Heart left ventricle (tissue), 16 donors: ENCODE results near the gene POP5. TPM values are rescaled to one million over a fixed set of nuclear protein-coding genes. Genes with fewer than 3 reads are reported as not detected.

ENCODE experiments used
- ATAC-seq, 4 donors: fragments of 200-7000 bp; cut with Tn5 transposase; one replicate each; pipeline ENCODE4 v1.9.1; 2020 to 2022; ENCODE audit warnings: moderate library complexity in 4 of 4, mild to moderate bottlenecking in 3 of 4, moderate number of reproducible peaks in 1 of 4
- DNase-seq, 5 donors: peaks; one replicate each; pipeline ENCODE4 v3.0.0-alpha.2; 2020
- H3K27ac ChIP-seq, 12 donors: fragments of 200-600 bp; sonication (generic) in 4 of 12; one replicate each; pipeline versions ENCODE4 v1.5.0 to v1.8.0; 2016 to 2022; ENCODE audit warnings: mild to moderate bottlenecking in 2 of 12
- H3K27me3 ChIP-seq, 9 donors: fragments of 200-600 bp; sonication (generic) in 2 of 9; one replicate each; pipeline versions ENCODE4 v1.5.1 to v1.8.0; 2016 to 2022; ENCODE audit warnings: mild to moderate bottlenecking in 3 of 9
- H3K36me3 ChIP-seq, 9 donors: fragments of 200-600 bp; sonication (generic) in 2 of 9; one replicate each; pipeline versions ENCODE4 v1.5.0 to v1.8.0; 2018 to 2022; ENCODE audit warnings: mild to moderate bottlenecking in 2 of 9
- H3K4me1 ChIP-seq, 12 donors: fragments of 200-600 bp; sonication (generic) in 4 of 12; one replicate each; pipeline versions ENCODE4 v1.5.0 to v1.8.0; 2016 to 2022; ENCODE audit warnings: mild to moderate bottlenecking in 3 of 12
- H3K4me3 ChIP-seq, 12 donors: fragments of 200-600 bp; sonication (generic) in 4 of 12; one replicate each; pipeline versions ENCODE4 v1.5.0 to v1.8.0; 2017 to 2022; ENCODE audit warnings: mild to moderate bottlenecking in 9 of 12, moderate library complexity in 4 of 12
- H3K9me3 ChIP-seq, 12 donors: fragments of 200-600 bp; sonication (generic) in 4 of 12; one replicate each; pipeline versions ENCODE4 v1.5.0 to v1.8.0; 2016 to 2022; ENCODE audit warnings: mild to moderate bottlenecking in 1 of 12
- CTCF ChIP-seq, 12 donors: fragments of 200-600 bp; sonication (generic) in 4 of 12; IDR thresholded peaks; one replicate each; pipeline versions ENCODE4 v1.5.0 to v1.8.0; 2018 to 2022; ENCODE audit warnings: antibody characterized with exemption in 12 of 12, mild to moderate bottlenecking in 5 of 12
- POLR2A ChIP-seq, 2 donors: fragments of 450-650 bp; IDR thresholded peaks; one replicate each; pipeline ENCODE4 v1.6.1; 2017; ENCODE audit warnings: antibody characterized with exemption in 2 of 2, mild to moderate bottlenecking in 2 of 2, moderate library complexity in 2 of 2
- WGBS, 4 donors: extraction: QIAGEN DNeasy Blood & Tissue Kit in 2 of 4; methylation state at CpG; one replicate each; pipeline versions ENCODE4 v1.1.5 to v1.1.7; 2013 to 2018; 5-methylcytosine and 5-hydroxymethylcytosine counted together
- intact Hi-C, 10 donors: fragments of 100-400 bp; cut with DNase I; formaldehyde crosslinking; loops; one replicate each; pipeline versions ENCODE4 v1.11.1 to v1.14.2; 2022
- polyA plus RNA-seq, 2 donors: library from polyadenylated mRNA; stranded (reverse); fragments of 200-250 nt; gene quantifications; one replicate each; pipeline ENCODE4 v1.2.3, GENCODE V29; 2013
- total RNA-seq, 9 donors: library from RNA; depleted of rRNA in 2 of 9; stranded (reverse); fragments of >200 nt in 2 of 9; fragmentation: NEBNext Ultra II Directional in 3 of 9; extraction: Animal tissue kit (Norgen Biotek cat#: 25700) in 3 of 9; gene quantifications; one replicate each; pipeline versions ENCODE4 v1.1.0 to v1.2.4, GENCODE V29; 2016 to 2023
- donor health status: ischemic (EF 13 %, LVEDD 7.1; RV severe dilation, severe dysfunction).
- donor health status: healthy with polysubstance abuse.
- donor health status: DM: no; HTN: yes; CAD: no.
- donor health status: DM: no; HTN: no; CAD: no.
- donor health status: ischemic (EF 25% LVEDD 6.9; RV normal size, moderate dysfunction).
- donor health status: ischemic (EF 25% LVEDD 5.7; RV mildly dilated, moderate dysfunction).
- donor health status: healthy.
- donor health status: DM: yes; HTN: yes; CAD: no.
- donor health status: ischemic (EF 35%, LVEDD 5.7; RV mildly dilated, moderate dysfunction).
- donor health status: nonischemic (EF 11% LVEDD 7.7; RV severe dilation, severe dysfunction).
- donor health status: DM: yes; HTN: yes; CAD: no.
- donor health status: PGD.
- donor health status: ischemic (EF 29% LVEDD 5.4; RV normal size, mild dysfunction).
- donor health status: nonischemic (EF 23%, LVEDD 6.1; RV moderate dilation, normal function).

The POP5 gene
- total and polyA plus RNA-seq, 11 donors = 20.6 to 55.8 (median 36.3) TPM

DNA sequence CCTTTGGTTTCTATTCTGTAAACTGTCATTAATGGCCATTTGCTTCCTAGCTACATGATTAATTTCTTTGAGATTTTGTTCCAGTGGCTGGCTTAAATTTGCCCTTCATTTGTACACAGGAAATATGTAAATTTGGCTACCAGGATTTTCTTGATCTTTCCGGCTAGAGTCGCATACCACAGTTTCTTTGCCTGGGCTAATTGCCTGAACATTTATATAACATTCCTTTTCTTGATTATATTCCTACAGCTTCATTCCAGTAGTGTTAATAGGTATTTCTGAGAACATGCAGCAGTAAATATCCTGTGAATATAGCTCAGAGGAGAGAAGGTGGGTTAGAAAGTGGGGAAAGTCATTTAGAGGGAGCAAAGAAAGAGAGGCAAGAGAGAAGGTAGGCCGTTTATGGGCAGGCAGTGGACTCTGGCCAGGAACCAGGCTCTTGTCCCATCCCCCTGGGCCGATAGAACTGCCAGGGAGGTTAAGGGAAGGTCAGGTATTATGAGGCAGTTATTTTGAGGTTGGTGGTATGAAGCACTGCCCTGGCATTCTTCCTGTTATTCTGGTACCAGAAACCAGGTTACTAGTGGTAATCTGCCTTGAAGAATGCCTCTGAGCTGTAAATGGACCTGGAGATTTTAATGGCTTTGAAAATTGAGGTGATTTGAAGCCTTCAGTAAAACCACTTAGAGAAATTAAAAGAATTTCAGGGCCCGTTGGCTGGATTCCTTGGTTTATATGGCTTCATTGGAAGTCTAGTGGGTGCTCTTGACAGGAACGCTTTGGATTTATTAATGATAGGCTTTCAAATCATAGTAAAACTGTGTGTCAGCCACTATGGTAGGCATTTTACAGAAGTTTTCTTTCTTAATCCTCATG lies 42.7 kb downstream of the POP5 start:
- Histone ChIP-seq H3K27ac (peak overlapping the region; percentile 58 to 98 (median 96)), H3K4me1 (peaks cover 25 to 83% (median 76%) of the 10 kb centered on the region in 12 donors), H3K36me3 (peaks cover 0 to 40% (median 5%) of the 10 kb centered on the region in 9 donors), H3K9me3 (no peaks in the 10 kb centered on the region), H3K4me3 (peak overlapping the region in 11 of 12 donors; percentile 10 to 98 (median 93)), H3K27me3 (no peaks in the 10 kb centered on the region)
- WGBS, 4 donors = 8 to 13% (median 11%) methylated on average over 6 of the region's 6 CpGs
- DNase-seq (peak in 4 of 5 donors; percentile 77 to 87 (median 80)), ATAC-seq (peak; percentile 75 to 91 (median 79))
- intact Hi-C loops = loop anchor here in 2 of 10 donors (5.0 kb wide), 2 partner anchors 41 to 44 kb away; partner anchors contain the start of genes DYNLL1 (in 1 of the 2) and POP5 (in 1 of the 2)
- TF ChIP-seq CTCF (IDR thresholded peaks at IDR 0.05) (no peak), POLR2A (IDR thresholded peaks at IDR 0.05) (peak in 1 of 2 donors; percentile 31)

GRCh38 chr12:120537856-120538220 lies 43.4 kb downstream of the POP5 start:
- intact Hi-C loops = loop anchor here in 2 of 10 donors (5.0 kb wide), 2 partner anchors 41 to 44 kb away; partner anchors contain the start of genes DYNLL1 (in 1 of the 2) and POP5 (in 1 of the 2)
- H3K9me3 ChIP-seq = no peaks in the 10 kb centered on the region
- H3K4me3 ChIP-seq = peak overlapping the region in 11 of 12 donors; percentile 10 to 98 (median 93)
- peak overlapping the region; percentile 58 to 98 (median 96) for H3K27ac ChIP-seq
- TF ChIP-seq CTCF (IDR thresholded peaks at IDR 0.05) = no peak
- TF ChIP-seq POLR2A (IDR thresholded peaks at IDR 0.05) = no peak
- H3K36me3 ChIP-seq = peaks cover 0 to 33% (median 4%) of the 10 kb centered on the region in 9 donors
- H3K27me3 ChIP-seq = no peaks in the 10 kb centered on the region
- WGBS, 4 donors = 28 to 34% (median 31%) methylated on average over 4 of the region's 4 CpGs
- no peak for ATAC-seq
- no peak for DNase-seq
- H3K4me1 ChIP-seq = peaks cover 25 to 76% (median 71%) of the 10 kb centered on the region in 12 donors

DNA sequence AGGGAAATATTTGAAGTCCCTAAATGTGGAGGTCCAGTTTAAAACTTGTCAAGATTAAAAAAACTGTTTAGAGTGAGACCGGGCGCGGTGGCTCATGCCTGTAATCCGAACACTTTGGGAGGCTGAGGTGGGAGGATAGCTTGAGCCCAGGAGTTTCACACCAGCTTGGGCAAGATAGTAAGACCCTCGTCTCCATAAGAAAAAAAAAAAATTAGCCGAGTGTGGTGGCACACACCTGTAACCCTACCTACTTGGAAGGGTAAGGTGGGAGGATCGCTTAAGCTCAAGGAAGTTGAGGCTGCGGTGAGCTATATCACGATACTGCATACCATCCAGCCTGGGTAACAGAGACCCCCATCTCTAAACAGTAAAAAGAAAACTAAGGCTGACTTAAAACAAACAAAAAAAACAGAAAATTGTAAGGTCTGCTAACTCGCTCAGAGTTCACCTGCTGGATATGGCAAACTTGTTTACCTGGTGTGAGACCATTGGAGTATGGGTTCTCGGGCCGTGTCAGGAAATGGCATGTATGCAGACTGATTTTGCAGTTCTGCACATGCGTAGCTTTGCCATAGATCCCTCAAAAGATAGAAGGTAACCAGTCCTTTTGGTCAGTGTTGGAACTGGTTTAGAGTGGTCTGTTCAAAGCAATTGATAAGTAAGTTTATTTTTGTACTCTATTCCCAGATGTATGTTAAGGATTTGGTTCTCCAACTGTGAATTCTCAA lies 45.0 kb downstream of the POP5 start:
- Histone ChIP-seq H3K9me3 (no peaks in the 10 kb centered on the region), H3K36me3 (peaks cover 0 to 17% (median 0%) of the 10 kb centered on the region in 9 donors), H3K27ac (peak overlapping the region in 11 of 12 donors; percentile 94 to 98 (median 97)), H3K4me1 (peaks cover 21 to 62% (median 58%) of the 10 kb centered on the region in 12 donors), H3K27me3 (no peaks in the 10 kb centered on the region), H3K4me3 (peak overlapping the region; percentile 68 to 99 (median 94))
- WGBS, 4 donors = 37 to 41% (median 38%) methylated on average over 13 of the region's 13 CpGs
- ATAC-seq = no peak
- intact Hi-C loops = loop anchor here in 2 of 10 donors (5.0 kb wide), 2 partner anchors 39 to 46 kb away; partner anchors contain the start of genes DYNLL1 (in 1 of the 2) and POP5 (in 1 of the 2)
- no peak for DNase-seq
- TF ChIP-seq CTCF (IDR thresholded peaks at IDR 0.05) = no peak
- TF ChIP-seq POLR2A (IDR thresholded peaks at IDR 0.05) = no peak
